Measurements from ENCODE around the gene CMTM8. TPM values are rescaled to one million over a fixed set of nuclear protein-coding genes. Genes with fewer than 3 reads are reported as not detected.

The CMTM8 gene
- total RNA-seq, 2 donors from 2014 or later = 11.7 to 14.2 TPM

- no peak overlapping the region for H3K4me3 ChIP-seq
- no peak for TF ChIP-seq CTCF (IDR thresholded peaks at IDR 0.05)
- intact Hi-C loops (cut with DNase I) = no loop called here
These were observed 40.5 kb upstream of the CMTM8 start for GRCh38 chr3:32197991-32198390.

GRCh38 chr3:32198714-32199113, 39.8 kb upstream of the CMTM8 start:
- H3K36me3 ChIP-seq = no peaks in the 10 kb centered on the region
- TF ChIP-seq CTCF (IDR thresholded peaks at IDR 0.05) = no peak
- no peaks in the 10 kb centered on the region for H3K27me3 ChIP-seq
- no peak for DNase-seq
- H3K27ac ChIP-seq = no peak overlapping the region
- H3K9me3 ChIP-seq = no peaks in the 10 kb centered on the region
- no peaks in the 10 kb centered on the region for H3K4me1 ChIP-seq
- no peak overlapping the region for H3K9ac ChIP-seq (ENCODE audit: low read depth in 2 of 2, low read length in 2 of 2)
- intact Hi-C loops (cut with DNase I) = no loop called here
- no peak overlapping the region for H3K4me3 ChIP-seq

More at GRCh38 chr3:32197991-32198390, 40.5 kb upstream of the CMTM8 start:
- H3K4me1 ChIP-seq = no peaks in the 10 kb centered on the region
- H3K27ac ChIP-seq = no peak overlapping the region
- DNase-seq = no peak
- no peaks in the 10 kb centered on the region for H3K36me3 ChIP-seq
- H3K9ac ChIP-seq (ENCODE audit: low read depth in 2 of 2, low read length in 2 of 2) = no peak overlapping the region
- H3K9me3 ChIP-seq = no peaks in the 10 kb centered on the region
- no peaks in the 10 kb centered on the region for H3K27me3 ChIP-seq

GRCh38 chr3:32200490-32200889, 38.0 kb upstream of the CMTM8 start:
- no peaks in the 10 kb centered on the region for H3K36me3 ChIP-seq
- no peak overlapping the region for H3K9ac ChIP-seq (ENCODE audit: low read depth in 2 of 2, low read length in 2 of 2)
- H3K4me1 ChIP-seq = no peaks in the 10 kb centered on the region
- no peak overlapping the region for H3K27ac ChIP-seq
- TF ChIP-seq CTCF (IDR thresholded peaks at IDR 0.05) = no peak
- no peak overlapping the region for H3K4me3 ChIP-seq
- intact Hi-C loops (cut with DNase I) = no loop called here
- no peaks in the 10 kb centered on the region for H3K27me3 ChIP-seq
- no peak for DNase-seq
- H3K9me3 ChIP-seq = no peaks in the 10 kb centered on the region

- Histone ChIP-seq H3K27me3 (no peaks in the 10 kb centered on the region), H3K4me3 (no peak overlapping the region), H3K36me3 (no peaks in the 10 kb centered on the region), H3K4me1 (no peaks in the 10 kb centered on the region), H3K9me3 (no peaks in the 10 kb centered on the region), H3K9ac (ENCODE audit: low read depth in 2 of 2, low read length in 2 of 2) (no peak overlapping the region), H3K27ac (no peak overlapping the region)
- intact Hi-C loops (cut with DNase I) = no loop called here
- no peak for TF ChIP-seq CTCF (IDR thresholded peaks at IDR 0.05)
- DNase-seq = no peak
These were observed 37.3 kb upstream of the CMTM8 start for GRCh38 chr3:32200992-32201758.

DNA sequence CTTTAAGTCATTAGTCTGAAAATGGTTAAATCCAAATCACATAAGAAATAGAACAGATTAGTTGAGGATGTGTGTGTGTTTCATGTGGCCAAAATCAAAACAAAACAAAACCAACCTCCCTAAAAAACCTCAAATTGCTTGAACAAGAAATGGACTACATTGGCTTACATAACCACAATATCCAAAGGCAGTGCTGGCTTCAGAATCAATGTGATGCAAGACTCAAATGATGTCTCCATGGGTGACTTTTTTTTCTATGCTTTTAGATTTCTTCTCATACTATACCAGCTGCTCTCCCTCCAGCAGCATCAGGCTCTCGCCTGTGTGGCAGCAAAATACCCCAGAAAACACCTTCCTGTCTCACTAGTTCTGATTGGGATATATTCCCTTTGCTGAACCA, 36.0 kb upstream of the CMTM8 start:
- Histone ChIP-seq H3K9me3 (no peaks in the 10 kb centered on the region), H3K4me3 (no peak overlapping the region), H3K36me3 (no peaks in the 10 kb centered on the region), H3K9ac (ENCODE audit: low read depth in 2 of 2, low read length in 2 of 2) (no peak overlapping the region), H3K4me1 (no peaks in the 10 kb centered on the region), H3K27ac (no peak overlapping the region), H3K27me3 (no peaks in the 10 kb centered on the region)
- intact Hi-C loops (cut with DNase I) = no loop called here
- TF ChIP-seq CTCF (IDR thresholded peaks at IDR 0.05) = no peak
- DNase-seq = no peak

Data from colonic mucosa (tissue), 4 donors.